Progenitor cell of endocrine pancreas (in vitro differentiated cells): ENCODE measurements around the gene TST. TPM values are rescaled to one million over a fixed set of nuclear protein-coding genes. Genes with fewer than 3 reads are reported as not detected.

Experiments used
- DNase-seq: peaks from one replicate; pipeline ENCODE4 v3.0.0; 2021; ENCODE audit warnings: low spot score; ENCODE audit not compliant: unreplicated experiment
- H3K27ac Mint-ChIP-seq: 2 replicates; pipeline ENCODE4 v1.8.0; 2021; ENCODE audit warnings: mild to moderate bottlenecking, moderate library complexity, mixed read lengths
- H3K27me3 Mint-ChIP-seq: 2 replicates; pipeline ENCODE4 v1.8.0; 2021; ENCODE audit warnings: mixed read lengths
- H3K36me3 Mint-ChIP-seq: 2 replicates; pipeline ENCODE4 v1.8.0; 2022; ENCODE audit warnings: mixed read lengths; ENCODE audit not compliant: insufficient read depth
- H3K4me1 Mint-ChIP-seq: 2 replicates; pipeline ENCODE4 v1.8.0; 2021; ENCODE audit warnings: low read depth, mixed read lengths
- H3K4me3 Mint-ChIP-seq: 2 replicates; pipeline ENCODE4 v1.8.0; 2021; ENCODE audit warnings: low read depth, mild to moderate bottlenecking, moderate library complexity, mixed read lengths
- H3K9me3 Mint-ChIP-seq: 2 replicates; pipeline ENCODE4 v1.8.0; 2021; ENCODE audit warnings: low read depth, mixed read lengths
- CTCF ChIP-seq: fragments of 200-600 bp; sonication (generic); IDR thresholded peaks from one replicate; pipeline ENCODE4 v1.5.0; 2021; ENCODE audit warnings: antibody characterized with exemption, mild to moderate bottlenecking; ENCODE audit not compliant: unreplicated experiment
- total RNA-seq: library from RNA; stranded (reverse); gene quantifications from 2 replicates; pipeline ENCODE4 v1.2.1, GENCODE V29; 2021

Gene TST
- total RNA-seq, 1 donor from 2014 or later: 44.5 TPM

- no peak for TF ChIP-seq CTCF
- Mint-ChIP-seq H3K36me3 (peaks cover 2% of the 10 kb centered on the region), H3K27ac (peak within 1 kb of the TSS; percentile 55), H3K27me3 (peaks cover 8% of the 10 kb centered on the region), H3K4me3 (peak within 1 kb of the TSS; percentile 77), H3K4me1 (peaks cover 6% of the 10 kb centered on the region), H3K9me3 (no peaks in the 10 kb centered on the region)
- DNase-seq: peak; percentile 35
Measured at GRCh38 chr22:37051391-37052385, 32.4 kb upstream of the TST start, which contains the start of gene KCTD17. KCTD17 (plus strand) TSS chr22:37051742; CDS start chr22:37051761, 19 bp downstream.

- H3K9me3 Mint-ChIP-seq: no peaks in the 10 kb centered on the region
- peaks cover 8% of the 10 kb centered on the region for H3K27me3 Mint-ChIP-seq
- no peak for DNase-seq
- H3K4me1 Mint-ChIP-seq: peaks cover 6% of the 10 kb centered on the region
- H3K27ac Mint-ChIP-seq: no peak overlapping the region
- H3K4me3 Mint-ChIP-seq: peak overlapping the region; percentile 37
- no peaks in the 10 kb centered on the region for H3K36me3 Mint-ChIP-seq
- no peak for TF ChIP-seq CTCF
Measured at GRCh38 chr22:37050913-37051312, 31.7 kb upstream of the TST start.

DNA sequence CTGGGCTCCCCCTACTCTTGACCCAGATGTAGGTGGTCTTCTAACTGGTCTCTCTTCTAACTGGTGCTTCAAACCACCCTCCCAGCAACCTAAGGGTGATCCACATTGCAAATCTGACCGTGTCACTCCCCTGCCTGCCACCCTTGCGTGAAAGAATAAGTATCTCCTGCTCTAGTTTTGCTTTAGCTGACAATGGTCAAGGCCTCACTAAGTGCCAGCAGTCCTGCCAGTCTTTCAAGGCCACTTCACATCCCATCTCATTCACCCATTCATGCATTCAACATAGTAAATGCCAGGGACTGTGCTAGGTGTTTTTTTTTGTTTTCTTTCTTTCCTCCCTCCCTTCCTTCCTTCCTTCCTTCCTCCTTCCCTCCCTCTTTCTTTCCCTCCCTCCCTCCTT is 30.0 kb upstream of the TST start:
- DNase-seq: no peak
- Mint-ChIP-seq H3K9me3 (no peaks in the 10 kb centered on the region), H3K36me3 (no peaks in the 10 kb centered on the region), H3K4me3 (no peak overlapping the region), H3K27ac (no peak overlapping the region), H3K4me1 (peaks cover 6% of the 10 kb centered on the region), H3K27me3 (peaks cover 13% of the 10 kb centered on the region)
- TF ChIP-seq CTCF: no peak

GRCh38 chr22:37048133-37048532 is 28.9 kb upstream of the TST start:
- H3K9me3 Mint-ChIP-seq: no peaks in the 10 kb centered on the region
- no peak for DNase-seq
- H3K27me3 Mint-ChIP-seq: peaks cover 13% of the 10 kb centered on the region

More at GRCh38 chr22:37048133-37048532, 28.9 kb upstream of the TST start:
- no peaks in the 10 kb centered on the region for H3K36me3 Mint-ChIP-seq
- H3K4me3 Mint-ChIP-seq: no peak overlapping the region
- peaks cover 12% of the 10 kb centered on the region for H3K4me1 Mint-ChIP-seq
- TF ChIP-seq CTCF: no peak
- H3K27ac Mint-ChIP-seq: no peak overlapping the region
